ENCODE data around the gene RPS6KA5. TPM values are rescaled to one million over a fixed set of nuclear protein-coding genes. Genes with fewer than 3 reads are reported as not detected.
"Not testable (repeated sequence)": the region's sequence is repeated elsewhere in the genome, so short reads cannot be mapped to it uniquely, and the experiment has no call there.

The RPS6KA5 gene
- total RNA-seq, 1 experiment from 2014 or later = 8.6 TPM

DNA sequence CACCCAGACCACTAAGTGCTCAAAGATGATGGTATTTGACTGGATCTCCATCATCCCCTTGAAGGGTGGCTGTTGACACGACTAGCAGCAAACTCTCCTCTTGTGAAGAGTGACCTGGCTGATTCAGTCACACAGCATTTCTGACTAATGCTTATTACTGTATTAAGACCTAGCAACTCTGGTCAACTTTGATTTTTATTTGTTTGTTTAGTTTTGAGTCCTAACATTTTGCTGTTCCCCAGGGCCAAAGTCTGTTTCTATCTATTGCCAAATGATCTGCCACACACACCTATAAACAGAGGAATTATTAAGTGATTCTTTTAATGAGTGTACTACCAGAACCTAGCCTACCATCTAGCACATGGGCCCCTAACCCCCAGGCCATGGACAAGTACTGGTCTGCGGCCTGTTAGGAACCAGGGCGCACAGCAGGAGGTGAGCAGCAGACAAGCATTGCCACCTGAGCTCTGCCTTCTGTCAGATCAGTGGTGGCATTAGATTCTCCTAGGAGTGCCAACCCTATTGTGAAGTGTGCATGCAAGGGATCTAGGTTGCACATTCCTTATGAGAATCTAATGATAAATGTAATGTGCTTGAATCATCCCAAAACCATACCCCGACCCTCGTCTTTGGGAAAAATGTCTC, 120.0 kb downstream of the RPS6KA5 start:
- no peaks in the 10 kb centered on the region for H3K27me3 ChIP-seq (ENCODE audit: low read length)
- 0 out of 2 replicates have a peak, but pooled peaks cover 12% of the 10 kb centered on the region for H3K9me3 ChIP-seq (ENCODE audit: low read length)
- ChIA-PET POLR2A (ENCODE audit: unreplicated experiment) (no interaction called here), CTCF (no interaction called here)
- H3K36me3 ChIP-seq (ENCODE audit: low read depth, low read length) = peaks cover 6% of the 10 kb centered on the region
- no peak overlapping the region for H3K4me3 ChIP-seq (ENCODE audit: low read length)
- no peaks in the 10 kb centered on the region for H3K9me2 ChIP-seq (replicated peaks; ENCODE audit: low read length)
- no peak overlapping the region for H2AFZ ChIP-seq (ENCODE audit: low read length)
- peak; percentile 44 for DNase-seq
- no peaks in the 10 kb centered on the region for H4K20me1 ChIP-seq (ENCODE audit: low read length)
- no peak overlapping the region for H3K4me2 ChIP-seq (ENCODE audit: low read length)
- ATAC-seq = peak; percentile 98
- no peak for TF ChIP-seq EZH2phosphoT487 (IDR thresholded peaks at IDR 0.05; ENCODE audit: borderline replicate concordance, low read length)
- TF ChIP-seq, protein P1, sequence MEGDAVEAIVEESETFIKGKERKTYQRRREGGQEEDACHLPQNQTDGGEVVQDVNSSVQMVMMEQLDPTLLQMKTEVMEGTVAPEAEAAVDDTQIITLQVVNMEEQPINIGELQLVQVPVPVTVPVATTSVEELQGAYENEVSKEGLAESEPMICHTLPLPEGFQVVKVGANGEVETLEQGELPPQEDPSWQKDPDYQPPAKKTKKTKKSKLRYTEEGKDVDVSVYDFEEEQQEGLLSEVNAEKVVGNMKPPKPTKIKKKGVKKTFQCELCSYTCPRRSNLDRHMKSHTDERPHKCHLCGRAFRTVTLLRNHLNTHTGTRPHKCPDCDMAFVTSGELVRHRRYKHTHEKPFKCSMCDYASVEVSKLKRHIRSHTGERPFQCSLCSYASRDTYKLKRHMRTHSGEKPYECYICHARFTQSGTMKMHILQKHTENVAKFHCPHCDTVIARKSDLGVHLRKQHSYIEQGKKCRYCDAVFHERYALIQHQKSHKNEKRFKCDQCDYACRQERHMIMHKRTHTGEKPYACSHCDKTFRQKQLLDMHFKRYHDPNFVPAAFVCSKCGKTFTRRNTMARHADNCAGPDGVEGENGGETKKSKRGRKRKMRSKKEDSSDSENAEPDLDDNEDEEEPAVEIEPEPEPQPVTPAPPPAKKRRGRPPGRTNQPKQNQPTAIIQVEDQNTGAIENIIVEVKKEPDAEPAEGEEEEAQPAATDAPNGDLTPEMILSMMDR (conservative IDR thresholded peaks at IDR 0.05; ENCODE audit: low read depth, low read length) = no peak
- no peak for TF ChIP-seq EZH2 (IDR thresholded peaks at IDR 0.05; ENCODE audit: low read length, unreplicated experiment)
- peaks cover 4% of the 10 kb centered on the region; the same call in 1 of the 2 replicates for H3K4me1 ChIP-seq (ENCODE audit: insufficient read depth, low read length)
- H3F3A ChIP-seq (ENCODE audit: low read length, unreplicated experiment) = no peaks in the 10 kb centered on the region
- intact Hi-C loops (cut with micrococcal nuclease) = loop anchor here (2.0 kb wide), 1 partner anchor 54 kb away; no protein-coding TSS in a partner anchor
- peak overlapping the region; percentile 9; the same call in 1 of the 2 replicates for H3K27ac ChIP-seq (ENCODE audit: low read length)
- BruUV-seq (replicated peaks) = no TSS peak
- no peaks in the 10 kb centered on the region for H3K79me2 ChIP-seq (ENCODE audit: low read length)
- no peak overlapping the region for H3K9ac ChIP-seq (ENCODE audit: low read length)

DNA sequence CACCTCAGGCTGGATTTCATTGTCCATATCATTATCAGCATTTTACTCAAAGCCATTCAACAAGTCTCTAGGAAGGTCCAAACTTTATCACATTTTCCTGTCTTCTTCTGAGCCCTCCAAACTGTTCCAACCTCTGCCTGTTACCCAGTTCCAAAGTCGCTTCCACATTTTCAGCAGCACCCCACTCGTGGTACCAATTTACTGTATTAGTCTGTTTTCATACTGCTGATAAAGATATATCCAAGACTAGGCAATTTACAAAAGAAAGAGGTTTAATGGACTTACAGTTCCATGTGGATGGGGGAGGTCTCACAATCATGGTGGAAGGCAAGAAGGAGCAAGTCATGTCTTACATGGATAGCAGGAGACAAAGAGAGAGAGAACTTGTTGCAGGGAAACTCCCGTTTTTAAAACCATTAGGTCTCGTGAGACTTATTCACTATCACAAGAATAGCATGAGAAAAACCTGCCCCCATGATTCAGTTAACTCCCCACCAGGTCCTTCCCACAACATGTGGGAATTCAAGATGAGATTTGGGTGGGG, 121.1 kb downstream of the RPS6KA5 start:
- DNase-seq; H3K4me1 ChIP-seq (ENCODE audit: insufficient read depth, low read length); H3K27ac ChIP-seq (ENCODE audit: low read length); H2AFZ ChIP-seq (ENCODE audit: low read length); intact Hi-C loops (cut with micrococcal nuclease); H3K36me3 ChIP-seq (ENCODE audit: low read depth, low read length); H3K4me2 ChIP-seq (ENCODE audit: low read length); H3K9ac ChIP-seq (ENCODE audit: low read length); BruUV-seq (replicated peaks); H3K4me3 ChIP-seq (ENCODE audit: low read length); H3K79me2 ChIP-seq (ENCODE audit: low read length); H3K9me2 ChIP-seq (replicated peaks; ENCODE audit: low read length); POLR2A ChIA-PET (ENCODE audit: unreplicated experiment); ATAC-seq; H4K20me1 ChIP-seq (ENCODE audit: low read length); H3F3A ChIP-seq (ENCODE audit: low read length, unreplicated experiment); CTCF ChIA-PET; H3K27me3 ChIP-seq (ENCODE audit: low read length): not testable (repeated sequence)
- H3K9me3 ChIP-seq (ENCODE audit: low read length) = 0 out of 2 replicates have a peak, but pooled peaks cover 12% of the 10 kb centered on the region

DNA sequence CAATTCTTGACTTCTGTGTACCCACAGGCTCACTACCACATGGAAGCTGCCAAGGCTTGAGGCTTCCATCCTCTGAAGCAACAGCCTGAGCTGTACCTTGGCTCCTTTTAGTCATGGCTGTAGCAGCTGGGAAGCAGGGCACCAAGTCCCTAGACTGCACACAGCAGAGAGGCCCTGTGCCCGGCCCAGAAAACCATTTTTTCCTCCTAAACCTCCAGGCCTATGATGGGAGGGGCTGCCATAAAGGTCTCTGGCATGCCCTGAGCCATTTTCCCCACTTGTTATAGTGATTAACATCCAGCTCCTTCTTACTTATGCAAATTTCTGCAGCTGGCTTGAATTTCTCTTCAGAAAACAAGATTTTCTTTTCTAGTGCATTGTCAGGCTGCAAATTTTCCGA, 121.8 kb downstream of the RPS6KA5 start:
- Histone ChIP-seq H3K27me3 (ENCODE audit: low read length) (no peaks in the 10 kb centered on the region), H4K20me1 (ENCODE audit: low read length) (no peaks in the 10 kb centered on the region), H3K36me3 (ENCODE audit: low read depth, low read length) (peaks cover 6% of the 10 kb centered on the region), H3K4me3 (ENCODE audit: low read length) (no peak overlapping the region), H3K27ac (ENCODE audit: low read length) (no peak overlapping the region), H3K9me3 (ENCODE audit: low read length) (0 out of 2 replicates have a peak, but pooled peaks cover 12% of the 10 kb centered on the region), H3F3A (ENCODE audit: low read length, unreplicated experiment) (no peaks in the 10 kb centered on the region), H3K9me2 (replicated peaks; ENCODE audit: low read length) (no peaks in the 10 kb centered on the region), H3K79me2 (ENCODE audit: low read length) (no peaks in the 10 kb centered on the region), H3K9ac (ENCODE audit: low read length) (no peak overlapping the region), H2AFZ (ENCODE audit: low read length) (no peak overlapping the region), H3K4me1 (ENCODE audit: insufficient read depth, low read length) (peaks cover 4% of the 10 kb centered on the region; the same call in 1 of the 2 replicates), H3K4me2 (ENCODE audit: low read length) (no peak overlapping the region)
- intact Hi-C loops (cut with micrococcal nuclease) = no loop called here
- BruUV-seq (replicated peaks) = no TSS peak
- TF ChIP-seq EZH2 (IDR thresholded peaks at IDR 0.05; ENCODE audit: low read length, unreplicated experiment) = no peak
- TF ChIP-seq, protein P1 (conservative IDR thresholded peaks at IDR 0.05; ENCODE audit: low read depth, low read length) = no peak
- TF ChIP-seq EZH2phosphoT487 (IDR thresholded peaks at IDR 0.05; ENCODE audit: borderline replicate concordance, low read length) = no peak
- no peak for ATAC-seq
- POLR2A ChIA-PET (ENCODE audit: unreplicated experiment) = no interaction called here
- DNase-seq = no peak
- CTCF ChIA-PET = no interaction called here

Measured in PC-3 (cell line).